Measurements from ENCODE around the gene PPP3CB. TPM values are rescaled to one million over a fixed set of nuclear protein-coding genes. Genes with fewer than 3 reads are reported as not detected.

Gene PPP3CB
- polyA plus RNA-seq, 3 donors: 4.8 to 18.9 (median 6.5) TPM

DNA sequence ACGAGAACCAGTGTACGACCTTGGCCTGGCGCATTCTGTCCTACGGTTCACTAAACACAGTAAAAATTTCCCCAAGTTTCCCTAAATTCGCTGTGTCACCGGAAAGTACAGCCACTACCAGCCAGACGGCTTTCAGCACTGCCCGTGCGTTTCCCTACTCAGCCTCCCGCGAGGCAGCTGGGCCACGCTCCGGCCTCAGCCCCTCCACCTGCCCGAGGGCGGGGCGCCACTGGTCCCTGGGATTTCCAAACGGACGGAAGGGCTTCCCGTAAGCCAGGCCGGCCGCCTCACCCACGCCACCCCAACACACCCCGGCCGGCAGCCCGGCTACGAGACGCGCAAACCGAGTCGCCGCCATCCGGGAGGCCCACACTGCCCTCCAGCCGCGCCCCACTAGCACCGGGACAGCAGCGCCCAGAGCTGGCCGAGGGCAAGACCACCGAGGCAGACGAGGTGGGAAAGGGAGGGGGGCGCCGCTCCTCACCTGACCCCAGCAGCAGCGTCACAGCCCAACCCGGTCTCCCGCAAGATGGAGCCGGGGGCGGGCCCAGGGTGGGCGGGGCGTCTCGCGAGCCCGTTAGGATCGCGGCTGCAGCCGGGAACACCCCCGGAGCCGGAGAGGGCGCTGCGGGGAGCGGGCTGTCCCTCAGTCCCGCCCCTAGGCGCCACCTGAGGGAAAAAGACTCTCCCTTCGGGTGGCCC, 82.1 kb downstream of the PPP3CB start, which contains the start of gene ANXA7:
Gene ANXA7 (minus strand): TSS at position 531 of the 702 bp plus-strand sequence. CDS start 13,202 bp downstream, outside the sequence.
- Histone ChIP-seq H4K20me1 (ENCODE audit: insufficient read depth, low read length) (peaks cover 36% of the 10 kb centered on the region), H2AFZ (ENCODE audit: insufficient read depth, low read depth, low read length, poor library complexity, severe bottlenecking) (peak within 1 kb of the TSS; percentile 94), H3K9me3 (replicated peaks in 1 of 2; ENCODE audit: control insufficient read depth in 1 of 2, insufficient read depth in 1 of 2, low read length in 2 of 2) (no peaks in the 10 kb centered on the region), H3K27me3 (ENCODE audit: control insufficient read depth in 2 of 2, insufficient read depth in 2 of 2, low read length in 2 of 2) (peaks cover 4 to 10% of the 10 kb centered on the region in 2 donors), H3K4me1 (ENCODE audit: control insufficient read depth in 1 of 2, insufficient read depth in 2 of 2, low read length in 2 of 2) (peaks cover 18 to 24% of the 10 kb centered on the region in 2 donors), H3K79me2 (ENCODE audit: insufficient read depth, low read length) (peaks cover 49% of the 10 kb centered on the region), H3K9ac (ENCODE audit: insufficient read depth, low read length, poor library complexity, severe bottlenecking) (peak within 1 kb of the TSS; percentile 97), H3K4me2 (replicated peaks; ENCODE audit: extremely low read depth, low read length, poor library complexity, severe bottlenecking) (peak within 1 kb of the TSS; percentile 97), H3K36me3 (replicated peaks in 1 of 2; ENCODE audit: control insufficient read depth in 1 of 2, insufficient read depth in 2 of 2, low read length in 2 of 2) (no peaks in the 10 kb centered on the region), H3K27ac (ENCODE audit: low read depth in 1 of 2, low read length in 2 of 2) (peak within 1 kb of the TSS; percentile 80 to 96), H3K4me3 (replicated peaks in 1 of 3; ENCODE audit: low read depth in 2 of 3, low read length in 3 of 3) (peak within 1 kb of the TSS; percentile 80 to 88 (median 81))
- Mint-ChIP-seq H3K36me3 (peaks cover 5 to 14% of the 10 kb centered on the region in 2 donors), H3K27ac (peak within 1 kb of the TSS; percentile 90 to 99 (median 95)), H3K4me1 (peaks cover 44% of the 10 kb centered on the region), H3K9me3 (peaks cover 0 to 5% (median 0%) of the 10 kb centered on the region in 7 donors), H3K27me3 (ENCODE audit: low read depth in 3 of 3) (peaks cover 5 to 16% (median 8%) of the 10 kb centered on the region in 3 donors), H3K4me3 (peak within 1 kb of the TSS; percentile 84 to 92)
- TF ChIP-seq, protein P1, sequence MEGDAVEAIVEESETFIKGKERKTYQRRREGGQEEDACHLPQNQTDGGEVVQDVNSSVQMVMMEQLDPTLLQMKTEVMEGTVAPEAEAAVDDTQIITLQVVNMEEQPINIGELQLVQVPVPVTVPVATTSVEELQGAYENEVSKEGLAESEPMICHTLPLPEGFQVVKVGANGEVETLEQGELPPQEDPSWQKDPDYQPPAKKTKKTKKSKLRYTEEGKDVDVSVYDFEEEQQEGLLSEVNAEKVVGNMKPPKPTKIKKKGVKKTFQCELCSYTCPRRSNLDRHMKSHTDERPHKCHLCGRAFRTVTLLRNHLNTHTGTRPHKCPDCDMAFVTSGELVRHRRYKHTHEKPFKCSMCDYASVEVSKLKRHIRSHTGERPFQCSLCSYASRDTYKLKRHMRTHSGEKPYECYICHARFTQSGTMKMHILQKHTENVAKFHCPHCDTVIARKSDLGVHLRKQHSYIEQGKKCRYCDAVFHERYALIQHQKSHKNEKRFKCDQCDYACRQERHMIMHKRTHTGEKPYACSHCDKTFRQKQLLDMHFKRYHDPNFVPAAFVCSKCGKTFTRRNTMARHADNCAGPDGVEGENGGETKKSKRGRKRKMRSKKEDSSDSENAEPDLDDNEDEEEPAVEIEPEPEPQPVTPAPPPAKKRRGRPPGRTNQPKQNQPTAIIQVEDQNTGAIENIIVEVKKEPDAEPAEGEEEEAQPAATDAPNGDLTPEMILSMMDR (IDR thresholded peaks at IDR 0.05): no peak
- WGBS (ENCODE audit: insufficient coverage): under 1% methylated on average over 59 of the region's 62 CpGs
- intact Hi-C loops (cut with micrococcal nuclease): loop anchor here (5.0 to 10.0 kb wide), 2 partner anchors 166 to 169 kb away; partner anchors contain the start of gene DNAJC9 (in 2 of the 2)
- peak; percentile 79 to 91 (median 83) for DNase-seq

DNA sequence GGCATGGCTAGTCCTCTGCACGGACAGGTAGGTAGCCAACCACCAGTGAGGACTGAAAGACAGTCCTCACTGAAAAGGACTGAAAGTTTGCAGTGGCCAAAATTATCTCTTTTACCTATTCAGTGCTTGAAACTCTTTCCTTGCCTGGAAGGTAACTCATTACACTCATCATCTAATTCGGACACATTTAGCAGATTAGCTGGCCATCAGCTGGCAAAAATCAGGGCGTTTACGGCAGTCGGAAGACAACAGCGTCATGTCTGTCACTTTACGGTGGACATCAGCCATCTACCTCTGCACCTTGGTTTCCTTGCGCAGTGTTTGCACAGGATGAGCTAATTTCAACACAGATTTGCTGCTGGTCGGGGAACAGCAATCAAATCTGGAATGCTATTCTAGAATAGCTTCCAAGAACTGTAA, 82.7 kb downstream of the PPP3CB start:
- WGBS (ENCODE audit: insufficient coverage): under 1% methylated on average over 8 of the region's 9 CpGs
- H4K20me1 ChIP-seq (ENCODE audit: insufficient read depth, low read length): peaks cover 42% of the 10 kb centered on the region
- peaks cover 18 to 24% of the 10 kb centered on the region in 2 donors for H3K4me1 ChIP-seq (ENCODE audit: control insufficient read depth in 1 of 2, insufficient read depth in 2 of 2, low read length in 2 of 2)
- H3K4me3 Mint-ChIP-seq: peak overlapping the region; percentile 84 to 92
- no peak for DNase-seq
- H3K36me3 ChIP-seq (replicated peaks in 1 of 2; ENCODE audit: control insufficient read depth in 1 of 2, insufficient read depth in 2 of 2, low read length in 2 of 2): peaks cover under 1% of the 10 kb centered on the region in 2 donors
- H3K36me3 Mint-ChIP-seq: peaks cover 5 to 15% of the 10 kb centered on the region in 2 donors
- peaks cover 4 to 10% of the 10 kb centered on the region in 2 donors for H3K27me3 ChIP-seq (ENCODE audit: control insufficient read depth in 2 of 2, insufficient read depth in 2 of 2, low read length in 2 of 2)
- H3K4me2 ChIP-seq (replicated peaks; ENCODE audit: extremely low read depth, low read length, poor library complexity, severe bottlenecking): peak overlapping the region; percentile 97
- H3K9me3 ChIP-seq (replicated peaks in 1 of 2; ENCODE audit: control insufficient read depth in 1 of 2, insufficient read depth in 1 of 2, low read length in 2 of 2): no peaks in the 10 kb centered on the region
- H3K4me1 Mint-ChIP-seq: peaks cover 44% of the 10 kb centered on the region
- H3K9ac ChIP-seq (ENCODE audit: insufficient read depth, low read length, poor library complexity, severe bottlenecking): peak overlapping the region; percentile 97
- H3K27ac ChIP-seq (ENCODE audit: low read depth in 1 of 2, low read length in 2 of 2): peak overlapping the region; percentile 80 to 96
- H3K27me3 Mint-ChIP-seq (ENCODE audit: low read depth in 3 of 3): peaks cover 5 to 16% (median 8%) of the 10 kb centered on the region in 3 donors
- TF ChIP-seq, protein P1 (IDR thresholded peaks at IDR 0.05): no peak
- intact Hi-C loops (cut with micrococcal nuclease): loop anchor here (5.0 to 10.0 kb wide), 2 partner anchors 166 to 168 kb away; partner anchors contain the start of gene DNAJC9 (in 2 of the 2)
- peak overlapping the region; percentile 90 to 99 (median 95) for H3K27ac Mint-ChIP-seq
- H2AFZ ChIP-seq (ENCODE audit: insufficient read depth, low read depth, low read length, poor library complexity, severe bottlenecking): peak overlapping the region; percentile 94
- peak overlapping the region; percentile 80 to 88 (median 81) for H3K4me3 ChIP-seq (replicated peaks in 1 of 3; ENCODE audit: low read depth in 2 of 3, low read length in 3 of 3)
- H3K79me2 ChIP-seq (ENCODE audit: insufficient read depth, low read length): peaks cover 55% of the 10 kb centered on the region
- peaks cover 0 to 5% (median 0%) of the 10 kb centered on the region in 7 donors for H3K9me3 Mint-ChIP-seq

Data from CD14-positive monocyte (primary cell).